AG10803 (cell line): ENCODE measurements around the gene NCBP3.

Experiments
- DNase-seq: peaks from one replicate; pipeline ENCODE4 v3.0.0; 2010; ENCODE audit warnings: low read depth
- H3K4me3 ChIP-seq: 2 replicates; pipeline ENCODE4 v1.5.1; 2011; ENCODE audit warnings: mild to moderate bottlenecking, low read length, control low read depth
- CTCF ChIP-seq: conservative IDR thresholded peaks from 2 replicates; pipeline ENCODE4 v1.5.1; 2011; ENCODE audit warnings: mild to moderate bottlenecking, low read length, control low read depth, inconsistent platforms

NCBP3 gene

GRCh38 chr17:3835410-3836229, 10.4 kb downstream of the NCBP3 start:
- H3K4me3 ChIP-seq, result no peak overlapping the region
- peak; percentile 9 for DNase-seq
- no peak for TF ChIP-seq CTCF

- no peak for TF ChIP-seq CTCF
- H3K4me3 ChIP-seq, result no peak overlapping the region
- no peak for DNase-seq
Observed at GRCh38 chr17:3834811-3835210, 11.2 kb downstream of the NCBP3 start.

GRCh38 chr17:3828852-3829232, 17.2 kb downstream of the NCBP3 start:
- DNase-seq, result no peak
- TF ChIP-seq CTCF, result no peak

GRCh38 chr17:3828151-3828851, 17.7 kb downstream of the NCBP3 start:
- DNase-seq, result peak; percentile 80
- no peak for TF ChIP-seq CTCF
- no peak overlapping the region for H3K4me3 ChIP-seq

More at GRCh38 chr17:3828852-3829232, 17.2 kb downstream of the NCBP3 start:
- no peak overlapping the region for H3K4me3 ChIP-seq

- DNase-seq, result peak; percentile 67
- TF ChIP-seq CTCF, result peak; percentile 76
- no peak overlapping the region for H3K4me3 ChIP-seq
Observed at GRCh38 chr17:3827124-3827773, 18.8 kb downstream of the NCBP3 start.

GRCh38 chr17:3826191-3826590, 19.9 kb downstream of the NCBP3 start:
- no peak for TF ChIP-seq CTCF
- no peak overlapping the region for H3K4me3 ChIP-seq
- no peak for DNase-seq
